Stimulated activated CD4-positive, alpha-beta T cell treated with anti-CD3 and anti-CD28 coated beads, Interleukin-1b, Interleukin-23, amount 100 ng/mL, for 48 hours (primary cell): Measurements from ENCODE around the gene KLF1.
"Not testable (repeated sequence)": the region's sequence is repeated elsewhere in the genome, so short reads cannot be mapped to it uniquely, and the experiment has no call there.

Experiments used
- DNase-seq: peaks from one replicate; pipeline ENCODE4 v3.0.0-alpha.2; 2020

The KLF1 gene

DNA sequence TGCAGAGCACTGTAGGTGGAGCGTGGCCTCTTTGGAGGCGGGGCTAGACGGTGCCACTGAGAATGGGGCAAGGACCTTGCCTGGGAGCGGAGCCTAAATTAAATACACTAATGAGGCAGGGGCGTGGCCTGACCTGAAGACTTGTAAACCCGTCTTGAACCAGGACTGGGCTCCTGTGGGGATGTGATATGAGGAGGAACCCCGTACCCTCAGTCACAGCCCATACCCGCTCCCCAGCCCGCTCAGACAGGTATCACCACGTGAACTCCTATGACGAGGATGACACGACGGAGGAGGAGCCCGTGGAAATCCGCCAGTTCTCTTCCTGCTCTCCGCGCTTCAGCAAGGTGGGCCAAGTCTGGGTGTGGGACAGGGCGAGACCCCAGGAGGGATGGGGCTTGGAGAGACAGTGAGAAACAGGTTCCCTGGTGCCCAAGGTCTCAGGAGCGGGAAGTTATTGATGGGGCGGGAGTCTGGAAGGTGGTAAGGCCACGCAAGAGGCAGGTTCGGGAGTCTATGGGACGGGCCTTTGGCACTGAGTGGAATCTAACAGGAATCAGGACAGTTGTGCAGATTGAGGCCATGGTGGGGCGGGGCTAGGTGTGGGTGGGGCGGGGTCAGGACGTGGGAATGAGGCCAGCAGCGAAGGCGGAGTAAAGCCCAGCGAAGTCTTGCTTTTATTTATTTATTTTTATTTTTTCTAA, 20.4 kb downstream of the KLF1 start:
- no peak for DNase-seq

DNA sequence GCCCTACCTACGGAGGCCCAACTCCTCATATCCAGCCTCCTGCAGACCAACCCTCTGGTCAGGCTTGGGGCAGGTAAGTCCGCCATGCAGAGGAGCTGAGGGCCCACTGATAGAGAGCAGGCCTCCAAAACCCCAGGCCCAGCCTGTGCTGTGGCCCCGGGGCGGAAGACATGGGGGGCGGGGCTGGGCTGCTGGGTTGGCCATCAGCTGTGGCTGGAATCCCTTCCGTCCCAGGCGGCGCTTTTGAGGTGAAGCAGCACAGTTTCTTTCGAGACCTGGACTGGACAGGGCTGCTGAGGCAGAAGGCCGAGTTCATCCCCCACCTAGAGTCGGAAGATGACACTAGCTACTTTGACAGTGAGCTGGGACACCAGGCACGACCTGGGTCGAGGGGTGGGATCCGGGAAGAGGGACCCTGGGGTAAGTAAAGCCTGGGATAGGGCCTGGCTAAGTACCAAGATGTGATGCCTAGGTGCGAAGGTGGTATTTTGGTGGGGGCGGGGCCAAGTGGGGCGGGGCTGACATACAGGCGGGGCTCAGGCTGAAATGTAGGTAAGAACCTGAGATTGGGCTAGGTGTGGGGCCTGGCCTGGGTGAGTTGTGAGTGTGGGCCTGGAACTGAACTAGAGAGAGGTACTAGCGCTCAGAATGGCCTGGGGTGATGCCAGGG, 21.1 kb downstream of the KLF1 start:
- no peak for DNase-seq

DNA sequence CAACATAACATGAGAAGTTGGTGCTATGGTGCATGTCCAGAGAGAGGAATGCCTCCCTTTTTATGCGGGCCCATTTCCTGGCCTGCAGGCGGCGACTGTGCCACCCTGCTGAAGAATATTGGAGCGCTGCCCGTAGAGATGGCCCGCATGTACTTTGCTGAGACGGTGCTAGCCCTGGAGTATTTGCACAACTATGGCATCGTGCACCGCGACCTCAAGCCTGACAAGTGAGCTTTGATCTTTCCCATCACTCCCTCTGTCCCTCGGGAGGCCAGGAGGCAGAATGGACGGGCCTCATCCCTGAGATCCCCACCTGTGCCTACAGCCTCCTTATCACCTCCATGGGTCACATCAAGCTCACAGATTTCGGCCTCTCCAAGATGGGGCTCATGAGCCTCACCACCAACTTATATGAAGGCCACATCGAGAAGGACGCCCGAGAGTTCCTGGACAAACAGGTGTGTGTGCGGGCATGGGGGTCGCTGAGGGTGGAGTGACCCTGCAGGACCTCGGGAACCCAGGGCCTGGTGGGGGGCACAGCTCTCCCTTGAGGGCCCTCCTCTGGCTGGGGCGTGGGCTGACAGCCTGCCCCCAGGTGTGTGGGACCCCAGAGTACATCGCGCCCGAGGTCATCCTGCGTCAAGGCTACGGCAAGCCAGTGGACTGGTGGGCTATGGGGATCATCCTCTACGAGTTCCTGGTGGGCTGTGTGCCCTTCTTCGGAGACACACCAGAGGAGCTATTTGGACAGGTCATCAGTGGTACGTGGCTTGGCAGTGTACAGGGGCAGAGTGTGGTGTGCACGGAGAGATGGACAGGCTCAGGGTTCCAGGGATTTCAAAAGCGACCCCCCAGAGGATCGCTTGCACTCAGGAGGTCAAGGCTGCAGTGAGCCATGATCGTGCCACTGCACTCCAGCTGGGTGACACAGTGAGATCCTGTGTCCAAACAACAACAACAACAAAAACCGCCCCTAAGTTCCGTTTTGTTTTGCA, 22.0 kb downstream of the KLF1 start:
- DNase-seq: no peak

DNA sequence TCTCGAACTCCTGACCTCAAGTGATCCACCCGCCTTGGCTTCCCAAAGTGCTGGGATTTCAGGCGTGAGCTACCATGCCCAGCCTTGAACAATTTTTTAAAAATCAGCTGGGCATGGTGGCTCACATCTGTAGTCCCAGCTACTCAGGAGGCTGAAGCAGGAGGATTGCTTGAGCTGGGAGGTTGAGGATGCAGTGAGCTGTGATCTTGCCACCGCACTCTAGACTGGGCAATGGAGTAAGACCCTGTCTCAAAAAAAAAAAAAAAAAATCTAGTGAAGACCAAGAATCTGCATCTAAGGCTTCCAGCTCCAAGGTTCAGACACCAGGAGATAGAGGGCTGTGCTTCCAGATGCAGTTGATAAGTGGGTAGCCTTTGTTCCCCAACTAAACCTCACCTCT, 22.9 kb downstream of the KLF1 start:
- no peak for DNase-seq

- DNase-seq: no peak
These were observed 27.5 kb downstream of the KLF1 start for GRCh38 chr19:12859546-12859945.

DNA sequence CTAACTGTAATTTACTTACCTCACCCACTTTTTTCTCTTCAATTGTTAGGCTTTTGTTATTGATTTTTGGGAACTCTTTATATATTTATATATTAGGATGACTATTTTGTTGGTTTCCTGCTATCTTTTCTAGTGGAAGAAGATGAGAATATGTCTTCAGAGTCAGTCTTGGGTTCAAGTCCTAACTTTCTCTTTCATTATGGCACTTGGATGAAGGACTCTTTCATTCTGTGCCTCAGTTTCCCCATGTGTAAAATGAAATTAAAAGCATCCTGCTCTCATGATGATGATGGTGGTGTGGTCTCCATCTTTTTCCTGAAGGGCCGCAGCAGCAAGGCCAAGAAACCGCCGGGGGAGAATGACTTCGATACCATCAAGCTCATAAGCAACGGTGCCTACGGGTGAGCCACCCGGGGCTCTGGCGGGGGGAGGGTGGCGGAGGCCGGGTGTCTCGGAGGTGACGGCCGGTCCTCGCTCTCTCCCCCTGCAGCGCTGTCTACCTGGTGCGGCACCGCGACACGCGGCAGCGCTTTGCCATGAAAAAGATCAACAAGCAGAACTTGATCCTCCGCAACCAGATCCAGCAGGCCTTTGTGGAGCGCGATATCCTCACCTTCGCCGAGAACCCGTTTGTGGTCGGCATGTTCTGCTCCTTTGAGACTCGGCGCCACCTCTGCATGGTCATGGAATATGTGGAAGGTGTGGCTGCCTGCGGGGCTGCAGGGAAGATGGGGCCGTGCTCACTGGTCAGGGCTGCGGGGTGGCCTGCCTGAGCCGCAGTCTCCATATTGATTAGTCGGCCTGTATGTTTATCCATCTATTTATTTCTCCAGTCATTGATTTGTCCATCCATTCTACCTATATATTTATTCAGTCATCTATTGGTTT, 28.7 kb downstream of the KLF1 start:
- DNase-seq: no peak

DNA sequence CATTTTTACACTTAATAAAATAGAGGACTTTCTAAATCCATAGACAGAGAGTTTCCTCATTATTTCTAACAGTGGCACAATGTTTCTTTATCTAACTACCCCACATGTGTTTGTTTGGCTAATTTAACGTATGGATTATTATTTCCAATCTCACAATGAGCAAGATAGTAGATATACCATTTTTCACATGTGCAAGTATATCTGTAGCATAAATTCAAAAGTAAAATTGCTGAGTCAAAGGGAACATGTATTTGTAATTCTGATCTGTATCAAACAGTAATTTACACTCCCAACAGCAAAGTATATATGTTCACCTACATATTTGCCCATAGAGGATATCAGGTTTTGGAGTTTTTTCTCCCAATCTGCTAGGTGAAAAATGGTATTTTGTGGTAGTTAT, 30.3 kb downstream of the KLF1 start:
- no peak for DNase-seq

- peak; percentile 86 for DNase-seq
These were observed 39.6 kb downstream of the KLF1 start for GRCh38 chr19:12847159-12848139.

DNA sequence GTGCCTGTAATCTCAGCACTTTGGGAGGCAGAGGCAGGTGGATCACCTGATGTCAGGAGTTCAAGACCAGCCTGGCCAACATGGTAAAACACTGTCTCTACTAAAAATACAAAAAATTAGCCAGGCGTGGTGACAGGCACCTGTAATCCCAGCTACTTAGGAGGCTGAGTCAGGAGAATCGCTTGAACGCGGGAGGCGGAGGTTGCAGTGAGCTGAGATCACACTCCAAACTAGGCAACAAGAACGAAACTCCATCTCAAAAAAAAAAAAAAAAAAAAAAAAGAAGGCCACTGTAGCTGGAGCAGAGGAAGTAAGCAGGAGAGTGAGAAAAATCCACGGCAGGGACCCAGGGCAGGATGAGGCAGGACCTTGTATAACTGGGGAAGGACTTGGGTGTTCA, 40.4 kb downstream of the KLF1 start:
- DNase-seq: not testable (repeated sequence)

DNA sequence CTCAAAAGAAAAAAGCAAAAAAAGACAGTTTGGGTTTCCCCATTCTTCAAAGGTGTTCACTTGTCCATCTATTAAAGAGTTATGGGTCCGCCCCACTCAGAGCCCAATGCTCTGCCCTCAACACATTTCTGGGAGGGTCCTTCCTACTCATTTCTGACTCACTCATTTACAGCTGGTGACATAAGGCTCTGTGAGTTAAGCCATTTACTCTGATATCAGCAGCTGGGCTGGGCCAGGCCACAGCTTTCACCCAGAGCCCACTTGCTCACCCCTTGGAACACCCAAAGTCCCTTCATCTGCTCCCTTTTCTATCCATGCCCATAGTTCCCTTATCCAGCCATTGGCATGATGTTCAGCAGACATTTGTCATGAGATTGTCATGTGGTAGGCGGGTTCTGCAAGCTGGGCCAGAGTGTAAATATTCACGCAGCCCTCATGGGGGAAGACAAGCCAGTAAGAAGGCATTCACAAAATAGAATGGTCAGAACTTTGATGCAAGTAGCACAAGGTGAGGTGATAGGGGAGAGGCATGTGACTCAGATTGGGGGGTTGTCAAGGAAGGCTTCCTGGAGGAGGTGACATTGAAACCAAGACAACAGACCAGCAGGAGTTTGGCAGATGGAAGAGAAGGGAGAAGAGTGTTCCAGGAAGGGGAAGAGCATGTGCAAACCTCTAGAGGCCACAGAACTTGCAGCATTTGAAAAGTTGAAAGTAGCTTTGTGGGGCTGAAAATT, 42.8 kb downstream of the KLF1 start:
- no peak for DNase-seq

DNA sequence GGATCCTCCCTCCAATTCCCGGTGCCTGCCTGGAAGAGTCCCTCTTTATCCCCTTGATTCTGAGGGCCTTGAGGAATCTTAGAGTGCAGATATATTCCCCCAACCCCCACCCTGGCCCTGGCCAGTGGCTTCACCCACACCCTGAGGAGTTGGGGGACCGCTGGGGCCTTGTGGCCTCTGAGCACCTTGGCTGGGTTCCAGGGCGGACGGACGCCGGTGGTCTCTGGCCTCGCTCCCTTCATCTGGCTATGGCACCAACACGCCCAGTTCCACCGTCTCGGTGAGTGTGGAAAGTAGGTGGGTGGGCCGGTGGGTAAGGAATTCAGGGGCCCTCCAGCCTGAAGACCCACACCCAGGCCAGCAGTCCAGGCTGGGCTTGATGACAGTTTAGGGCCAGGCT, 43.7 kb downstream of the KLF1 start:
- DNase-seq: no peak

DNA sequence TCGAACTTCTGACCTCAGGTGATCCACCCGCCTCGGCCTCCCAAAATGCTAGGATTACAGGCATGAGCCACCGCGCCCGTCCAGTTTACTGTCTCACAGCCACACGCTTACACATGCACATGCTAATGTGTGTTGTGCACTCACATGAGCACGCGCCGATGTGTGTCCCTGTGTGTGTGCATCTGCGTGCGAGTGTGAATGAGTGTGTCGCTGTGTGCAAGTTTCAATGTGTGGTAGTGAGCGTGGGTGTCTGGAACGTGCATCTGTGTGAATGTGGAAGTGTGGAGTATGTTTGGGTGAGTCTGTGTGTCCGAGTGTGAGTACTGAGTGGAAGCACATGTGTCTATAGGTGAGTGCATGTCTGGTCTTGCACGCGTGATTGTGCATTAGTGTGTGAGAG, 44.5 kb downstream of the KLF1 start:
- DNase-seq: no peak

- DNase-seq: no peak
These were observed 45.9 kb downstream of the KLF1 start for GRCh38 chr19:12841094-12841493.

DNA sequence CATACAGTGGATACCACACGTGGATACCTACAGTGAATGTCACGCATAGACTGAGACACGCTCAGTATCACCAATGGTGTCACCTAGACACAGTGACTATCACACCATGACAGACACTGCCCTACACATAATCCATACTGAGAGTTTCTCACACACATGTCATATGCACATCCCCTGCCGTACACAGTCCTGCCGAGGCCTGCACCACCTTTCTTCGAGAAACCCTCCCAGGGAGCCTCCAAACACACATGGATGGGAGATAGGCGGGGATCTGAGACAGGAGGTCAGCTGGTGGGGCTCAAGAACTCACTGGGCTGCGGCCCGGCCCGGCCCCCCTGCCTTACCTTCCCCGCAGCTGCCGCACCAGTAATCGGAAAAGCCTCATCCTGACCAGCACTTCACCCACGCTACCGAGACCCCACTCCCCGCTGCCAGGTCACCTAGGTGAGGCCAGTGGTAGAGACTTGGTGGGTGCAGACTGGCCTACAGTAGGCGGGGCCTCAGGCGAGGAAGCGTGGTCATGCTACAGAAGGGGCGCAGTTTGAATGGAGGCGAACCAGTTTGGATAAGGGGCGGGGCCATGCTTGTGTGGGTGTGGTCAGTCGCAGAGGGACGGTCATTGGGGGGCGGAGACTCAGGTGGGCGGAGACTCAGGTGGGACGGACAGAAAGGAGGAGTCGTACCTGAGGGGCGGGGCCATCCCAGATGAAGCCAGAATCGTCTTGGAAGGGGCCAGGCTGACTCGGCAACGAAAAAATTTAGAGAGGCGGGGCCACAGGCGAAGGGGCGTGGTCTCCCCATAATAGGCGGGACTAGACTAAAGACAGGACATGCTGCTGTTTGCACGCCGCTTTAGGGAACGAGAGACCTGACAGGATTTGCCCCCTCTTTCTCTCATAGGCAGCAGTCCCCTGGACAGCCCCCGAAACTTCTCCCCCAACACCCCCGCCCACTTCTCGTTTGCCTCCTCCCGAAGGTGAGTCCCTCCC, 46.6 kb downstream of the KLF1 start:
- peak; percentile 78 for DNase-seq

DNA sequence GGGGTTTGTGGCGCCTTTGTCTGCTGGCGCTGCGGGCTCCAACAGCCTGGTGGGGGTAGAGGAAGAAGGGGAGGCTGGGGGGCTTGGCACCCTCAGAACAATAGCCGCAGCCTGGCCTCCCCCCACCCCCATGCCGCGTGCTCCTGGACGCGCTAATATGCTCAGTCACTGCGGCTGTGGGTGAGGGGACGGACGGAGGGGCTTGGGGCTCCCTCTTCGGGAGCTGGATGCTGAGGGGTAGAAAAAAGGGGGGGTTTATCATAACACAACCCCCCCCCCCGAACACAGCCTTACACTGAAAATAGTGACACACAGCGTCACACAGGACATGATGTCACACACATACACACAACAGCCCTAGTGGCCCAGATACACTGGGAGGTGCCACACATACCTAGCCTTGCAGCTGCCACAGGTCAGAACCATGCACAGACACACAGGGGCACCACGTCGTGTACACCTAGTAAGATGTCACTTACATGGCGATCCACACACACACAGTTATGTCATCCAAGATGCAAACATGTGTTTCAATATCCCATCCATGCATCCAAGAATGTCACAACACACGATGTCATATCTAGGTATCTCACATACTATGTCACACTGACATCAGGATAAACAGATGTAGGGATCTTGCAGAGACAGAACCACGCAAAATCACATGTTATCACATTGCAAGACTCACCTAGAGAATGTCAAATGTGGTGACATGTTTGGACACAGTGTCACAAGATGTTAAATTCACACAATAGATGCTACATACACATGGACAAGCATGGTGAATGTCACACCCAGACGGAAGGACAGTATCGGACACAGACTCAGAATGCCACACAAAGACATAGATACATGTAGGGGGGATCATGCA, 47.9 kb downstream of the KLF1 start:
- DNase-seq: peak; percentile 27

DNA sequence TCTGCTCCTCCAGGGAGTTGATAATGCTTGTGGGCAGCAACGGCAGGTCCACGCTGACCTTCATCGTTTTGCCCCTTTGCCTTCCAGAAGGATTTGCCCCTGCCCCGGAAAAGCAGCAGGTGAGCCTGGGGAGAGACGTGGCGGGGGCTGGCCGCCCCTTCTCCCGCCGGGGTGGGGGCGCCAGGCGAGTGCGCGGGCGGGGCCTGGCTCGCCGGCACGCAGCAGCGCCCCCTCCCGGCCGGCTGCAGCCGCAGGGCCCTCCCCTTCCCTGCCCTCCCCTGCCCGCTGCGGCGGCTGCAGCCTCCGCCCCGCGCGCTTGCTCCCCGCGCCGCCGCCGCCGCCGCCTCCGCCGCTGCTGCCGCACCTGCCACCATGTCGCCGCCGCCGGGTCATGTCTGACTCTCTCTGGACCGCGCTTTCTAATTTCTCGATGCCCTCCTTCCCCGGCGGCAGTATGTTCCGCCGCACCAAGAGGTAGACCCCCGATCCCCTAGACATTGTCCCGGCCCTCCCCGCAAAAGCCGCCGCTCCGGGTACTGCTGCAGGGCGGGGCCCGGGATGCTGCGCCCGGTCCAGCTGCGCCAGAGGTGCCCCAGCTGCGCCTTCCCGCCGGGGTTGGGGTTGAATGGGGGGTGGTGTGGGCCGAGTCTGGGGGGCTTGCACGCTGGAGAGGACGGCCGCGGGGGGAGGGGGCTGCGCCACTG, 48.7 kb downstream of the KLF1 start, which contains the start of gene MAST1:
Gene MAST1 (plus strand): TSS at position 334 of the 704 bp plus-strand sequence. CDS start 58 bp downstream, at position 392.
- DNase-seq: peak; percentile 49

GRCh38 chr19:12837225-12837624, 49.8 kb downstream of the KLF1 start:
- no peak for DNase-seq
